ENCODE results near the gene TTLL11.

GRCh38 chr9:121960665-121961064 lies 132.4 kb downstream of the TTLL11 start:
- TF ChIP-seq CTCF (IDR thresholded peaks at IDR 0.05) (no peak), POLR2A (IDR thresholded peaks at IDR 0.05) (no peak), EP300 (IDR thresholded peaks at IDR 0.05; ENCODE audit: low read depth) (no peak)

Measured in transverse colon (tissue), 3 donors.